ENCODE data around the gene SYNJ2.

DNA sequence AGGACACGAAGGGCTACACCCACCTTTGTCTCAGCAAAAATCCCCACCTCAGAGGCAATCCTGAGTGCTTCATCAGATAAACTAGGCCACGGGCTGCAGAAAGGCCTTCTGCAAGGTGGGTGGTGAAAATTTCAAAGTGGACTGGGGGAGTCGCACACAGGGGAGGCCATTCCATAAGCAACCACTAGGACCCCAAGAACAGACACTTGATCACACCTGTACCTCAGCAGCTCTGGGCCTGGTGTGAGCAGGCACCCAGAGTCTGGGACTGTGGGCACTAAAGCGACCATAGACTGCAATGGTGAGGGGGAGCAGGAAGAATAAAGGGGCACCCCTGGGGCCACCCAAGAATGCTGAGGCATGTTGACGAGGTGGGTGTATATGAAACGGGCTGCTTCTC lies 133.8 kb downstream of the SYNJ2 start:
- TF ChIP-seq, protein P1, sequence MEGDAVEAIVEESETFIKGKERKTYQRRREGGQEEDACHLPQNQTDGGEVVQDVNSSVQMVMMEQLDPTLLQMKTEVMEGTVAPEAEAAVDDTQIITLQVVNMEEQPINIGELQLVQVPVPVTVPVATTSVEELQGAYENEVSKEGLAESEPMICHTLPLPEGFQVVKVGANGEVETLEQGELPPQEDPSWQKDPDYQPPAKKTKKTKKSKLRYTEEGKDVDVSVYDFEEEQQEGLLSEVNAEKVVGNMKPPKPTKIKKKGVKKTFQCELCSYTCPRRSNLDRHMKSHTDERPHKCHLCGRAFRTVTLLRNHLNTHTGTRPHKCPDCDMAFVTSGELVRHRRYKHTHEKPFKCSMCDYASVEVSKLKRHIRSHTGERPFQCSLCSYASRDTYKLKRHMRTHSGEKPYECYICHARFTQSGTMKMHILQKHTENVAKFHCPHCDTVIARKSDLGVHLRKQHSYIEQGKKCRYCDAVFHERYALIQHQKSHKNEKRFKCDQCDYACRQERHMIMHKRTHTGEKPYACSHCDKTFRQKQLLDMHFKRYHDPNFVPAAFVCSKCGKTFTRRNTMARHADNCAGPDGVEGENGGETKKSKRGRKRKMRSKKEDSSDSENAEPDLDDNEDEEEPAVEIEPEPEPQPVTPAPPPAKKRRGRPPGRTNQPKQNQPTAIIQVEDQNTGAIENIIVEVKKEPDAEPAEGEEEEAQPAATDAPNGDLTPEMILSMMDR (conservative IDR thresholded peaks at IDR 0.05; ENCODE audit: low read depth, low read length), result no peak
- TF ChIP-seq FOS (IDR thresholded peaks at IDR 0.05; ENCODE audit: low read depth, low read length) (no peak), MAZ (IDR thresholded peaks at IDR 0.05; ENCODE audit: borderline replicate concordance, low read depth, low read length) (no peak), RCOR1 (IDR thresholded peaks at IDR 0.05; ENCODE audit: insufficient replicate concordance, low read length) (no peak), SMC3 (IDR thresholded peaks at IDR 0.05; ENCODE audit: low read depth, low read length) (no peak), CEBPB (IDR thresholded peaks at IDR 0.05; ENCODE audit: low read depth, low read length) (no peak), POLR2A (IDR thresholded peaks at IDR 0.05; ENCODE audit: low read depth, low read length) (no peak), BHLHE40 (IDR thresholded peaks at IDR 0.05; ENCODE audit: low read depth, low read length) (no peak), RFX5 (IDR thresholded peaks at IDR 0.05; ENCODE audit: low read depth, low read length) (no peak)
